WTC11 (cell line): ENCODE data around the gene PRAME. TPM values are rescaled to one million over a fixed set of nuclear protein-coding genes. Genes with fewer than 3 reads are reported as not detected.

Source experiments
- ATAC-seq: fragments of 200-7000 bp; cut with Tn5 transposase; 2 replicates; pipeline ENCODE4 v1.10.0; 2021; ENCODE audit warnings: mild to moderate bottlenecking, moderate library complexity
- CTCF ChIA-PET: fragments of 300-600 bp; sonication (Branson Sonifier 250); formaldehyde crosslinking; loops from one replicate; lab custom pipeline; 2021; ENCODE audit warnings: antibody characterized with exemption; lab: Charles Lee
- POLR2A ChIA-PET: fragments of 350-600 bp; sonication (Branson Sonifier 250); formaldehyde crosslinking; loops from one replicate; lab custom pipeline; 2021; ENCODE audit warnings: antibody characterized with exemption; lab: Charles Lee
- DNase-seq: peaks from one replicate; pipeline ENCODE4 v3.0.0; 2021; ENCODE audit warnings: low spot score
- H3K27ac Mint-ChIP-seq: 2 replicates; pipeline ENCODE4 v1.8.0; 2021; ENCODE audit warnings: mixed read lengths
- H3K27me3 Mint-ChIP-seq: 2 replicates; pipeline ENCODE4 v1.8.0; 2021; ENCODE audit warnings: low read depth, mild to moderate bottlenecking, moderate library complexity, mixed read lengths
- H3K36me3 Mint-ChIP-seq: 2 replicates; pipeline ENCODE4 v1.8.0; 2021; ENCODE audit warnings: mixed read lengths
- H3K4me1 Mint-ChIP-seq: 2 replicates; pipeline ENCODE4 v1.8.0; 2022; ENCODE audit warnings: mixed read lengths
- H3K4me3 Mint-ChIP-seq: 2 replicates; pipeline ENCODE4 v1.8.0; 2021; ENCODE audit warnings: mild to moderate bottlenecking, moderate library complexity, mixed read lengths
- H3K9me3 Mint-ChIP-seq: 2 replicates; pipeline ENCODE4 v1.8.0; 2021; ENCODE audit warnings: mixed read lengths
- CBFB ChIP-seq: sonication (generic); formaldehyde crosslinking; IDR thresholded peaks from 2 replicates; pipeline ENCODE4 v1.8.1; 2022; ENCODE audit warnings: mild to moderate bottlenecking, low read depth, missing genetic modification reagents
- CDX4 ChIP-seq: fragments of 250-450 bp; sonication (Bioruptor Pico); IDR thresholded peaks from 2 replicates; pipeline ENCODE4 v1.9.0; 2021; ENCODE audit warnings: moderate library complexity, mild to moderate bottlenecking, inconsistent platforms, borderline replicate concordance
- CREB1 ChIP-seq: sonication (generic); formaldehyde crosslinking; IDR thresholded peaks from 2 replicates; pipeline ENCODE4 v1.8.0; 2023; ENCODE audit warnings: mild to moderate bottlenecking, missing genetic modification reagents
- CREM ChIP-seq: sonication (generic); formaldehyde crosslinking; IDR thresholded peaks from 2 replicates; pipeline ENCODE4 v1.8.1; 2022; ENCODE audit warnings: mild to moderate bottlenecking, missing genetic modification reagents, moderate library complexity
- ESRRA ChIP-seq: sonication (generic); formaldehyde crosslinking; IDR thresholded peaks from 2 replicates; pipeline ENCODE4 v1.8.1; 2022; ENCODE audit warnings: mild to moderate bottlenecking, missing genetic modification reagents, borderline replicate concordance
- FOXK1 ChIP-seq: sonication (generic); formaldehyde crosslinking; IDR thresholded peaks from 2 replicates; pipeline ENCODE4 v1.8.0; 2022; ENCODE audit warnings: mild to moderate bottlenecking, moderate library complexity, missing genetic modification reagents
- FOXP4 ChIP-seq: sonication (generic); formaldehyde crosslinking; IDR thresholded peaks from 2 replicates; pipeline ENCODE4 v1.8.0; 2022; ENCODE audit warnings: mild to moderate bottlenecking, missing genetic modification reagents
- NFYB ChIP-seq: sonication (generic); formaldehyde crosslinking; conservative IDR thresholded peaks from 2 replicates; pipeline ENCODE4 v1.8.0; 2022; ENCODE audit warnings: low read depth, missing genetic modification reagents
- PRRX2 ChIP-seq: fragments of 250-450 bp; sonication (Bioruptor Pico); IDR thresholded peaks from 2 replicates; pipeline ENCODE4 v1.8.0; 2021; ENCODE audit warnings: mild to moderate bottlenecking
- ZNF416 ChIP-seq: fragments of 250-450 bp; sonication (Bioruptor Pico); IDR thresholded peaks from 2 replicates; pipeline ENCODE4 v1.9.0; 2021; ENCODE audit warnings: mild to moderate bottlenecking, inconsistent platforms
- ZNF423 ChIP-seq: fragments of 250-450 bp; sonication (Bioruptor Pico); IDR thresholded peaks from 2 replicates; pipeline ENCODE4 v2.1.2; 2022; ENCODE audit warnings: mild to moderate bottlenecking, moderate library complexity
- ZNF671 ChIP-seq: fragments of 250-450 bp; sonication (Bioruptor Pico); IDR thresholded peaks from 2 replicates; pipeline ENCODE4 v1.8.0; 2021; ENCODE audit warnings: mild to moderate bottlenecking
- total RNA-seq: library from RNA; stranded (reverse); gene quantifications from 3 replicates; pipeline ENCODE4 v1.2.3, GENCODE V29; 2021
- TF ChIP-seq, protein P1 (sequence below): sonication (generic); formaldehyde crosslinking; IDR thresholded peaks from 2 replicates; pipeline ENCODE4 v1.8.1; 2022; ENCODE audit warnings: mild to moderate bottlenecking, moderate library complexity, missing genetic modification reagents
- TF ChIP-seq, protein P2 (sequence below): sonication (generic); formaldehyde crosslinking; IDR thresholded peaks from 2 replicates; pipeline ENCODE4 v1.8.0; 2022; ENCODE audit warnings: missing genetic modification reagents
- TF ChIP-seq, protein P3 (sequence below): sonication (generic); formaldehyde crosslinking; IDR thresholded peaks from 2 replicates; pipeline ENCODE4 v1.8.1; 2023; ENCODE audit warnings: mild to moderate bottlenecking, moderate library complexity, missing genetic modification reagents
- TF ChIP-seq, protein P4 (sequence below): sonication (generic); formaldehyde crosslinking; IDR thresholded peaks from 2 replicates; pipeline ENCODE4 v1.8.0; 2022; ENCODE audit warnings: mild to moderate bottlenecking, missing genetic modification reagents

PRAME gene
- total RNA-seq, 1 experiment from 2014 or later: 1.5 TPM

- POLR2A ChIA-PET: no interaction called here
- ATAC-seq (no peak), DNase-seq (no peak)
- Mint-ChIP-seq H3K9me3 (no peaks in the 10 kb centered on the region), H3K4me3 (no peak overlapping the region), H3K27ac (no peak overlapping the region), H3K27me3 (peaks cover 97% of the 10 kb centered on the region), H3K36me3 (no peaks in the 10 kb centered on the region), H3K4me1 (peaks cover 9% of the 10 kb centered on the region)
- CTCF ChIA-PET: interaction anchor here (0.9 to 1.0 kb wide), 2 partner anchors 8 to 17 kb away, joined by 3 read pairs; no protein-coding TSS in a partner anchor
- TF ChIP-seq NFYB (CRISPR knock-in tag) (no peak), ZNF423 (CRISPR knock-in tag) (no peak), CREM (CRISPR knock-in tag) (no peak), ZNF671 (CRISPR knock-in tag) (no peak), CBFB (CRISPR knock-in tag) (no peak), FOXP4 (CRISPR knock-in tag) (no peak)
- TF ChIP-seq, protein P1, sequence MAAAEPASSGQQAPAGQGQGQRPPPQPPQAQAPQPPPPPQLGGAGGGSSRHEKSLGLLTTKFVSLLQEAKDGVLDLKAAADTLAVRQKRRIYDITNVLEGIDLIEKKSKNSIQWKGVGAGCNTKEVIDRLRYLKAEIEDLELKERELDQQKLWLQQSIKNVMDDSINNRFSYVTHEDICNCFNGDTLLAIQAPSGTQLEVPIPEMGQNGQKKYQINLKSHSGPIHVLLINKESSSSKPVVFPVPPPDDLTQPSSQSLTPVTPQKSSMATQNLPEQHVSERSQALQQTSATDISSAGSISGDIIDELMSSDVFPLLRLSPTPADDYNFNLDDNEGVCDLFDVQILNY (CRISPR knock-in tag): no peak
- TF ChIP-seq, protein P2, sequence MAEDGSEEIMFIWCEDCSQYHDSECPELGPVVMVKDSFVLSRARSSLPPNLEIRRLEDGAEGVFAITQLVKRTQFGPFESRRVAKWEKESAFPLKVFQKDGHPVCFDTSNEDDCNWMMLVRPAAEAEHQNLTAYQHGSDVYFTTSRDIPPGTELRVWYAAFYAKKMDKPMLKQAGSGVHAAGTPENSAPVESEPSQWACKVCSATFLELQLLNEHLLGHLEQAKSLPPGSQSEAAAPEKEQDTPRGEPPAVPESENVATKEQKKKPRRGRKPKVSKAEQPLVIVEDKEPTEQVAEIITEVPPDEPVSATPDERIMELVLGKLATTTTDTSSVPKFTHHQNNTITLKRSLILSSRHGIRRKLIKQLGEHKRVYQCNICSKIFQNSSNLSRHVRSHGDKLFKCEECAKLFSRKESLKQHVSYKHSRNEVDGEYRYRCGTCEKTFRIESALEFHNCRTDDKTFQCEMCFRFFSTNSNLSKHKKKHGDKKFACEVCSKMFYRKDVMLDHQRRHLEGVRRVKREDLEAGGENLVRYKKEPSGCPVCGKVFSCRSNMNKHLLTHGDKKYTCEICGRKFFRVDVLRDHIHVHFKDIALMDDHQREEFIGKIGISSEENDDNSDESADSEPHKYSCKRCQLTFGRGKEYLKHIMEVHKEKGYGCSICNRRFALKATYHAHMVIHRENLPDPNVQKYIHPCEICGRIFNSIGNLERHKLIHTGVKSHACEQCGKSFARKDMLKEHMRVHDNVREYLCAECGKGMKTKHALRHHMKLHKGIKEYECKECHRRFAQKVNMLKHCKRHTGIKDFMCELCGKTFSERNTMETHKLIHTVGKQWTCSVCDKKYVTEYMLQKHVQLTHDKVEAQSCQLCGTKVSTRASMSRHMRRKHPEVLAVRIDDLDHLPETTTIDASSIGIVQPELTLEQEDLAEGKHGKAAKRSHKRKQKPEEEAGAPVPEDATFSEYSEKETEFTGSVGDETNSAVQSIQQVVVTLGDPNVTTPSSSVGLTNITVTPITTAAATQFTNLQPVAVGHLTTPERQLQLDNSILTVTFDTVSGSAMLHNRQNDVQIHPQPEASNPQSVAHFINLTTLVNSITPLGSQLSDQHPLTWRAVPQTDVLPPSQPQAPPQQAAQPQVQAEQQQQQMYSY (CRISPR knock-in tag): no peak
Observed at GRCh38 chr22:22593250-22593649, 34.2 kb upstream of the PRAME start.

DNA sequence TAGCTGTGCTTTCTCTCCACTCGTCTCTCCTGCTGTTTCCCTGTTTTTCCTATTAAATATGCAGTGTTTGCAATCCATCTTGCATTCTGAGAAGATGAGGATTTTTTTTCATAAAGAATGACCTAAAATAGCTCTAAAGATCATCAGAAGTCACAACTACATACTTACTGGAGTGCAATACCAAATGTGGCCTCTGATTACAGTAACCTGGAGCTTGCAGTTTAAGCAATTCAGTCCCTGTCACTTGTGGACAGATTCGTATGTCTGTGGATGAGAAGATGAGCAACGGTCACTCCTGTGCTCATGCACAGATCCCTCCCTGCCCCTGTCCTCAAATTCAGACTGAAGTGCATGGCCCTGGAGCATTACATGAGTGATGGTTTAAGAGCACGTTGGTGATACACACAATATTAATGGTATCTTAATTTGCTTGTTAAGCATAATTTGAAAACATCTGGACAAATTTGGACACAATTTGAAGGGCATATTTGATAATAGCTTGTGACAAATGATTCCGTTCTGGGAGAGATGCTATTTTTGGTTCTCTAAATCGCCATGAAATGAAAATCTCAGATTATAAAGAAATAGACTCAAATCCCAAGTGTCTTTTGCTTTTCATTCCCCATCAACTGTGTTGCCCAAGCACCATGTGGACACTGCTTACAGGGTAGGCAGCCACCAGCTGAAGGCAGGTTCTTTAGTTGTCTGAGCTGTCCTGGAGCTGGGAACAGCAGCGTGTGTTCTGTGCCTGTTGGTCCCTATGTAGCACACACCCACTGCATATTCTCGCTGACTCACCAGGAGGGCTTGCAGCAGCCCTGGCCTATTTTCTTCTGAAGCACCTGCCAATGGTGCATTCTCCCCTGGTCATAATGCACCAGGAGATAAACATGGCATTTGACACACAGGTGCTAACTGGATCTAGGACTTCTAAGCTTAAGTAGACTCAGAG lies 32.6 kb upstream of the PRAME start:
- Mint-ChIP-seq H3K9me3 (no peaks in the 10 kb centered on the region), H3K4me1 (no peaks in the 10 kb centered on the region; the same call in 1 of the 2 replicates), H3K4me3 (no peak overlapping the region)
- no peak for ATAC-seq
- TF ChIP-seq CBFB (CRISPR knock-in tag): no peak
- no peak for TF ChIP-seq FOXK1
- TF ChIP-seq PRRX2 (CRISPR knock-in tag): no peak
- no peak for TF ChIP-seq CREB1 (CRISPR knock-in tag)
- TF ChIP-seq, all 79 proteins: peak for 0
- DNase-seq: no peak
- Mint-ChIP-seq H3K27ac (no peak overlapping the region), H3K36me3 (no peaks in the 10 kb centered on the region), H3K27me3 (peaks cover 93% of the 10 kb centered on the region)
- ChIA-PET POLR2A (no interaction called here), CTCF (interaction anchor here (0.6 to 6.9 kb wide), 19 partner anchors 9 to 572 kb away, joined by 3 to 103 read pairs (median 5); partner anchors contain the start of gene PRAME)

GRCh38 chr22:22590136-22590891 lies 31.2 kb upstream of the PRAME start:
- Mint-ChIP-seq H3K4me3 (no peak overlapping the region), H3K27me3 (peaks cover 93% of the 10 kb centered on the region), H3K9me3 (no peaks in the 10 kb centered on the region), H3K27ac (no peak overlapping the region), H3K36me3 (no peaks in the 10 kb centered on the region), H3K4me1 (no peaks in the 10 kb centered on the region; the same call in 1 of the 2 replicates)
- POLR2A ChIA-PET: no interaction called here
- CTCF ChIA-PET: interaction anchor here (0.7 to 6.9 kb wide), 14 partner anchors 9 to 293 kb away, joined by 3 to 103 read pairs (median 5); partner anchors contain the start of gene PRAME
- TF ChIP-seq CDX4 (CRISPR knock-in tag): no peak
- TF ChIP-seq, protein P3, sequence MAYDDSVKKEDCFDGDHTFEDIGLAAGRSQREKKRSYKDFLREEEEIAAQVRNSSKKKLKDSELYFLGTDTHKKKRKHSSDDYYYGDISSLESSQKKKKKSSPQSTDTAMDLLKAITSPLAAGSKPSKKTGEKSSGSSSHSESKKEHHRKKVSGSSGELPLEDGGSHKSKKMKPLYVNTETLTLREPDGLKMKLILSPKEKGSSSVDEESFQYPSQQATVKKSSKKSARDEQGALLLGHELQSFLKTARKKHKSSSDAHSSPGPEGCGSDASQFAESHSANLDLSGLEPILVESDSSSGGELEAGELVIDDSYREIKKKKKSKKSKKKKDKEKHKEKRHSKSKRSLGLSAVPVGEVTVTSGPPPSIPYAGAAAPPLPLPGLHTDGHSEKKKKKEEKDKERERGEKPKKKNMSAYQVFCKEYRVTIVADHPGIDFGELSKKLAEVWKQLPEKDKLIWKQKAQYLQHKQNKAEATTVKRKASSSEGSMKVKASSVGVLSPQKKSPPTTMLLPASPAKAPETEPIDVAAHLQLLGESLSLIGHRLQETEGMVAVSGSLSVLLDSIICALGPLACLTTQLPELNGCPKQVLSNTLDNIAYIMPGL (CRISPR knock-in tag): no peak
- TF ChIP-seq, protein P4, sequence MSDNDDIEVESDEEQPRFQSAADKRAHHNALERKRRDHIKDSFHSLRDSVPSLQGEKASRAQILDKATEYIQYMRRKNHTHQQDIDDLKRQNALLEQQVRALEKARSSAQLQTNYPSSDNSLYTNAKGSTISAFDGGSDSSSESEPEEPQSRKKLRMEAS (CRISPR knock-in tag): no peak
- no peak for TF ChIP-seq ESRRA (CRISPR knock-in tag)
- TF ChIP-seq ZNF416 (CRISPR knock-in tag): no peak
- no peak for DNase-seq
- ATAC-seq: no peak
